ENCODE measurements around the gene OSGIN1.

OSGIN1 gene

GRCh38 chr16:83952940-83953795, at the start of gene OSGIN1:
OSGIN1 (plus strand) TSS chr16:83953240; CDS start chr16:83957672, 4,432 bp downstream.
- peak; percentile 72 to 81 for DNase-seq (ENCODE audit: low read depth in 2 of 2)

GRCh38 chr16:83903751-83904150, 49.3 kb upstream of the OSGIN1 start:
- DNase-seq (ENCODE audit: low read depth in 2 of 2) = no peak

GRCh38 chr16:83906683-83907082, 46.4 kb upstream of the OSGIN1 start:
- DNase-seq (ENCODE audit: low read depth in 2 of 2) = no peak

GRCh38 chr16:83907111-83907510, 45.9 kb upstream of the OSGIN1 start:
- no peak for DNase-seq (ENCODE audit: low read depth in 2 of 2)

- no peak for DNase-seq (ENCODE audit: low read depth in 2 of 2)
These were observed 45.3 kb upstream of the OSGIN1 start for GRCh38 chr16:83907631-83908250.

GRCh38 chr16:83908798-83909197, 44.2 kb upstream of the OSGIN1 start:
- DNase-seq (ENCODE audit: low read depth in 2 of 2) = no peak

GRCh38 chr16:83911290-83911689, 41.8 kb upstream of the OSGIN1 start:
- DNase-seq (ENCODE audit: low read depth in 2 of 2) = no peak

GRCh38 chr16:83912519-83913244, 40.4 kb upstream of the OSGIN1 start:
- no peak for DNase-seq (ENCODE audit: low read depth in 2 of 2)

- no peak for DNase-seq (ENCODE audit: low read depth in 2 of 2)
These were observed 39.8 kb upstream of the OSGIN1 start for GRCh38 chr16:83913245-83913633.

- no peak for DNase-seq (ENCODE audit: low read depth in 2 of 2)
These were observed 38.8 kb upstream of the OSGIN1 start for GRCh38 chr16:83914091-83914710.

- DNase-seq (ENCODE audit: low read depth in 2 of 2) = no peak
These were observed 38.0 kb upstream of the OSGIN1 start for GRCh38 chr16:83915081-83915480.

- no peak for DNase-seq (ENCODE audit: low read depth in 2 of 2)
These were observed 37.5 kb upstream of the OSGIN1 start for GRCh38 chr16:83915491-83915890.

GRCh38 chr16:83917152-83918120, 35.6 kb upstream of the OSGIN1 start:
- DNase-seq (ENCODE audit: low read depth in 2 of 2) = no peak

GRCh38 chr16:83920894-83921491, 32.0 kb upstream of the OSGIN1 start:
- DNase-seq (ENCODE audit: low read depth in 2 of 2) = no peak

GRCh38 chr16:83923581-83924365, 29.3 kb upstream of the OSGIN1 start:
- no peak for DNase-seq (ENCODE audit: low read depth in 2 of 2)

GRCh38 chr16:83924686-83925085, 28.4 kb upstream of the OSGIN1 start:
- no peak for DNase-seq (ENCODE audit: low read depth in 2 of 2)

GRCh38 chr16:83925095-83925905, 27.7 kb upstream of the OSGIN1 start:
- DNase-seq (ENCODE audit: low read depth in 2 of 2) = no peak

GRCh38 chr16:83925957-83926725, 26.9 kb upstream of the OSGIN1 start:
- no peak for DNase-seq (ENCODE audit: low read depth in 2 of 2)

All from activated CD4-positive, alpha-beta T cell treated with anti-CD3 and anti-CD28 coated beads for 24 hours (primary cell).